GM19099 (cell line): Measurements from ENCODE around the gene LZTS3.

Experiments
- POLR2A ChIP-seq: IDR thresholded peaks from 3 replicates; pipeline ENCODE4 v1.6.1; 2011; ENCODE audit warnings: low read depth; ENCODE audit not compliant: insufficient read length; ENCODE audit errors: extremely low read depth

Gene LZTS3

GRCh38 chr20:3128275-3128984 is 44.9 kb downstream of the LZTS3 start:
- no peak for TF ChIP-seq POLR2A

- TF ChIP-seq POLR2A: no peak
Measured at GRCh38 chr20:3126527-3126859, 46.9 kb downstream of the LZTS3 start.

- TF ChIP-seq POLR2A: no peak
Measured at GRCh38 chr20:3123542-3123941, 49.8 kb downstream of the LZTS3 start.

- TF ChIP-seq POLR2A: no peak
Measured at GRCh38 chr20:3121955-3122610, 51.3 kb downstream of the LZTS3 start.

- TF ChIP-seq POLR2A: no peak
Measured at GRCh38 chr20:3121271-3121911, 52.0 kb downstream of the LZTS3 start.

GRCh38 chr20:3119044-3119443 is 54.3 kb downstream of the LZTS3 start:
- TF ChIP-seq POLR2A: no peak

- no peak for TF ChIP-seq POLR2A
Measured at GRCh38 chr20:3116341-3116740, 57.0 kb downstream of the LZTS3 start.

GRCh38 chr20:3115190-3116107 is 57.9 kb downstream of the LZTS3 start:
- no peak for TF ChIP-seq POLR2A
